ENCODE data around the gene SMAD5.

SMAD5 gene

DNA sequence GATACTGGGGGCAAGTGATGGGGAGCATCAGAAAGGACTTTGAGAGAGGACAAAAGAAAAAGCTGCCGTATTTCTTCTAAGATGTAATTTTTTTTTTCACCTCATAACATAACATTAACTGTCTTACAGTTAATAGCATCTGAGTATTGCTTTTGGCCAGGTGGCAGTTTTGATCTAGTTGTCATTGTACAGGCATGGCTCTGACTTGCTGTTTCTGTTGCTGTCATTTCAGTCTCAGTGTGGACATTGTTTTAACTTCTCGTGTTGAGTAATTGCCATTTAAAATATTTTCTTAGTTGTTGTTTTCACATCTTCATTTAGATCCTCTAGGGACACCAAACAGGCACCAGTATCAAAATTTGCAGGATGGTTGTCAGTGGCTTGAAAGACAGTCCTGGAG is 12.4 kb downstream of the SMAD5 start:
- no peak for FAIRE-seq
- TF ChIP-seq POLR2A (IDR thresholded peaks at IDR 0.05; ENCODE audit: low read depth, low read length) (no peak), SPI1 (IDR thresholded peaks at IDR 0.05; ENCODE audit: low read depth, low read length) (no peak), TAF1 (IDR thresholded peaks at IDR 0.05; ENCODE audit: low read depth, low read length) (no peak), POLR2AphosphoS5 (IDR thresholded peaks at IDR 0.05; ENCODE audit: low read depth, low read length) (no peak), PAX5 (IDR thresholded peaks at IDR 0.05; ENCODE audit: insufficient read depth, low read length, severe bottlenecking) (no peak), POU2F2 (IDR thresholded peaks at IDR 0.05; ENCODE audit: low read depth, low read length) (no peak)
- DNase-seq (ENCODE audit: insufficient read length, low spot score): no peak

DNA sequence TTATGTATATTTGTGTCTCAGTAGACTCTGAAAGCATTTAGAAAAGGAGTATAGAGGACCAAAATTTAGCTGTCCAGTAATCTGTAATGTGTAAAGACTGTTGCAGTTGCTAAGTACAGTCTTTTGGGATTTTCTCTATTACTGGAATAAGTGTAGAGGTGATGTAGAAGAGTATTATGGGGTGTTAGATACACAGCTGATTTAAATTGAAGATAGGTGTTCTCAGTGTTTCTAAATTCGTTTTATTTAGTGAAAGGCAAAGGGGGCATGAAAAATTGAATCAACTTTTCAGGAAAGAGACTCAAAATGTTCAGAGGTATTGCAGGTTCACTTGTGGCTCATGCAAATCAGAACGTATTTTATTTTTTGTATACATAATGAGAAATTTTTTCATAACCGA is 13.6 kb downstream of the SMAD5 start:
- TF ChIP-seq POLR2A (IDR thresholded peaks at IDR 0.05; ENCODE audit: low read depth, low read length): no peak
- TF ChIP-seq PAX5 (IDR thresholded peaks at IDR 0.05; ENCODE audit: insufficient read depth, low read length, severe bottlenecking): no peak
- TF ChIP-seq POLR2AphosphoS5 (IDR thresholded peaks at IDR 0.05; ENCODE audit: low read depth, low read length): no peak
- no peak for TF ChIP-seq SPI1 (IDR thresholded peaks at IDR 0.05; ENCODE audit: low read depth, low read length)
- TF ChIP-seq TAF1 (IDR thresholded peaks at IDR 0.05; ENCODE audit: low read depth, low read length): no peak
- TF ChIP-seq POU2F2 (IDR thresholded peaks at IDR 0.05; ENCODE audit: low read depth, low read length): no peak
- FAIRE-seq (no peak), DNase-seq (ENCODE audit: insufficient read length, low spot score) (no peak)

DNA sequence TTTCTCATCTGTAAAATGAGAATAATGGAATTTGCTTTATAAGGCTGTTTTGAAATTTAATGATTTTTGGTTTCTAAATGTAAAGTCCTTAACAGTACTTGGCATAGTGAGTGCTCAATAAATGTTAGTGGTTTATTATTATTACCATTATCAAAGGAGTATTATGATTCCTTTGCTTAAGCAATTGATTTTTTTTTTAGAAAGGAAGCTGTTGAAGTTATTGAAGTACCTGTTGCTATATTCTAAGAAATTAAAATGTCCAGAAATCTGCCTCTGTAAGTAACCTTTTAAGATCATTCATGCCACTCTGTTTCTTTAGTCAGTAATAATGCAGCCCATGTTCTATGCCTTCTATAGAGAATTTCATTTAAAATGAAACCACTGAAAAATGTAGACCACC is 15.0 kb downstream of the SMAD5 start:
- TF ChIP-seq TAF1 (IDR thresholded peaks at IDR 0.05; ENCODE audit: low read depth, low read length) (no peak), POLR2A (IDR thresholded peaks at IDR 0.05; ENCODE audit: low read depth, low read length) (no peak), PAX5 (IDR thresholded peaks at IDR 0.05; ENCODE audit: insufficient read depth, low read length, severe bottlenecking) (no peak), POLR2AphosphoS5 (IDR thresholded peaks at IDR 0.05; ENCODE audit: low read depth, low read length) (no peak), SPI1 (IDR thresholded peaks at IDR 0.05; ENCODE audit: low read depth, low read length) (no peak), POU2F2 (IDR thresholded peaks at IDR 0.05; ENCODE audit: low read depth, low read length) (no peak)
- FAIRE-seq (no peak), DNase-seq (ENCODE audit: insufficient read length, low spot score) (no peak)

DNA sequence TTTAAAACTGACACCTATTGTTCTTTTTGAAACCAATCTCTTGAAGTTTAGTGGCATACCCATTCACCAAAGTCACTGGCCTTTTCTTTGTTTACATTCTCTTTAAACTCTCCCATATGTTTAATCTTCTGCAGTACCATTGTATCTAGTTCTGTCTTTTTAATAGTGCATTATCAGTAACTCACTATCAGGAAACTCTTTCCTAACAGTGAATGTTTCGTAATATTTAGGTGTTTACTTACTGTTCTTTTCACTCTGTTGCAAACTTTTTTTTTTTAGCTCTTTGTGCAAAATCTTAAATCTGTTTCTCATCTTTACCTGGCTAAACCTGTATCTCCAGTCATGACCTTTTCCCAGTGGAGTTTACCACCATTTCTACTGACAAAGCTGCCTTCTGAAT is 17.2 kb downstream of the SMAD5 start:
- TF ChIP-seq PAX5 (IDR thresholded peaks at IDR 0.05; ENCODE audit: insufficient read depth, low read length, severe bottlenecking): no peak
- TF ChIP-seq TAF1 (IDR thresholded peaks at IDR 0.05; ENCODE audit: low read depth, low read length): no peak
- no peak for TF ChIP-seq POU2F2 (IDR thresholded peaks at IDR 0.05; ENCODE audit: low read depth, low read length)
- no peak for TF ChIP-seq POLR2AphosphoS5 (IDR thresholded peaks at IDR 0.05; ENCODE audit: low read depth, low read length)
- no peak for TF ChIP-seq SPI1 (IDR thresholded peaks at IDR 0.05; ENCODE audit: low read depth, low read length)
- TF ChIP-seq POLR2A (IDR thresholded peaks at IDR 0.05; ENCODE audit: low read depth, low read length): no peak
- FAIRE-seq: no peak
- DNase-seq (ENCODE audit: insufficient read length, low spot score): no peak

DNA sequence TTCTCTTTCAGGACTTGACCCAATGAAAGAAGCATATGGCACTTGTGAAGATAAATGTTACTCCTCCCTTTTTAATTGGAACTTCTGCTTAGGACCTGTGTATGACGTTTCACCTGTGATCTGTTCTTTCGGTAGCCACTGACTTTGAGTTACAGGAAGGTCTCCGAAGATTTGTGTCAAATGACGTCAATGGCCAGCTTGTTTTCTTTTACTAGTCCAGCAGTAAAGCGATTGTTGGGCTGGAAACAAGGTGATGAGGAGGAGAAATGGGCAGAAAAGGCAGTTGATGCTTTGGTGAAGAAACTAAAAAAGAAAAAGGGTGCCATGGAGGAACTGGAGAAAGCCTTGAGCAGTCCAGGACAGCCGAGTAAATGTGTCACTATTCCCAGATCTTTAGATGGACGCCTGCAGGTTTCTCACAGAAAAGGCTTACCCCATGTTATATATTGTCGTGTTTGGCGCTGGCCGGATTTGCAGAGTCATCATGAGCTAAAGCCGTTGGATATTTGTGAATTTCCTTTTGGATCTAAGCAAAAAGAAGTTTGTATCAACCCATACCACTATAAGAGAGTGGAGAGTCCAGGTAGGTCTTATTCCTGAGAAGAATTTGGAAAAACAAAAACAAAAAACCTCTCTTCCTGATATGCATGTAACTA is 21.1 kb downstream of the SMAD5 start:
- FAIRE-seq (no peak), DNase-seq (ENCODE audit: insufficient read length, low spot score) (no peak)
- TF ChIP-seq TAF1 (IDR thresholded peaks at IDR 0.05; ENCODE audit: low read depth, low read length) (no peak), POLR2AphosphoS5 (IDR thresholded peaks at IDR 0.05; ENCODE audit: low read depth, low read length) (no peak), SPI1 (IDR thresholded peaks at IDR 0.05; ENCODE audit: low read depth, low read length) (no peak), POU2F2 (IDR thresholded peaks at IDR 0.05; ENCODE audit: low read depth, low read length) (no peak), PAX5 (IDR thresholded peaks at IDR 0.05; ENCODE audit: insufficient read depth, low read length, severe bottlenecking) (no peak), POLR2A (IDR thresholded peaks at IDR 0.05; ENCODE audit: low read depth, low read length) (no peak)

DNA sequence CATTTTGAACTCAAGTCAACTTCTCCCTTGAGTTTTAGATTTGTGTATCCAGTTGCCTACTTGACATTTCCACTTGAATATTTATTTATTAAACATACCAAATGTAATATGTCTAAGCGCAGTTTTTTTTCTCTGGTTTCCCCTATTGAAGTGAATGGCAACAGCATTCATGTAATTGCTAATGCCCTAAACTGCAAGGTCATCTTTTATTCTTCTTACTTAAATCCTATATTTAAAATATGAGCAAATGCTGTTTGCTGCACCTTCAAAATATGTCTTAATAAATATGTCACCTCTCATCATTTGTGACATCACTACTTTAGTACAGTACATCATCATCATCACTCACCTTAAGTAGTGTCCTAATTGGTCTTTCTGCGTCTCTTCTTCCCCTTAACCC is 22.4 kb downstream of the SMAD5 start:
- DNase-seq (ENCODE audit: insufficient read length, low spot score): no peak
- TF ChIP-seq TAF1 (IDR thresholded peaks at IDR 0.05; ENCODE audit: low read depth, low read length) (no peak), SPI1 (IDR thresholded peaks at IDR 0.05; ENCODE audit: low read depth, low read length) (no peak), POU2F2 (IDR thresholded peaks at IDR 0.05; ENCODE audit: low read depth, low read length) (no peak), POLR2AphosphoS5 (IDR thresholded peaks at IDR 0.05; ENCODE audit: low read depth, low read length) (no peak), PAX5 (IDR thresholded peaks at IDR 0.05; ENCODE audit: insufficient read depth, low read length, severe bottlenecking) (no peak), POLR2A (IDR thresholded peaks at IDR 0.05; ENCODE audit: low read depth, low read length) (no peak)
- no peak for FAIRE-seq

DNA sequence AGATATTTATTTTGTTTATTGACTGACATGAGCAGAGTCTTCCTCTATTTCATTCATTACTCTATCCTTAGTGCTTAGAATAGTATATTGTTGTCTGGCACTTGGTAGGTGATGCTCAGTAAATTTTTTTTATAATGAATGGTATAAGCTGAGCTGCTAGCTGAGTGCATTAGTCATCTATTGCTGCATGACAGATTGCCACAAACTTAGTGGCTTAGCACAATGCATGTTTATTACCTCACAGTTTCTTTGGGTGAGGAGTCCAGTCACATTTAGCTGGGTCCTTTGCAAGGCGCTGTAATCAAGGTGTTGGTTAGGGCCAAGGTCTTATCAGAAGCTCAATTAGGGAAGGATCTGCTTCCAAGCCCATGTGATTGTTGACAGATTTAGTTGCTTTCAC is 23.1 kb downstream of the SMAD5 start:
- TF ChIP-seq POLR2A (IDR thresholded peaks at IDR 0.05; ENCODE audit: low read depth, low read length): no peak
- no peak for TF ChIP-seq POU2F2 (IDR thresholded peaks at IDR 0.05; ENCODE audit: low read depth, low read length)
- TF ChIP-seq PAX5 (IDR thresholded peaks at IDR 0.05; ENCODE audit: insufficient read depth, low read length, severe bottlenecking): no peak
- TF ChIP-seq SPI1 (IDR thresholded peaks at IDR 0.05; ENCODE audit: low read depth, low read length): no peak
- TF ChIP-seq POLR2AphosphoS5 (IDR thresholded peaks at IDR 0.05; ENCODE audit: low read depth, low read length): no peak
- no peak for TF ChIP-seq TAF1 (IDR thresholded peaks at IDR 0.05; ENCODE audit: low read depth, low read length)
- FAIRE-seq: no peak
- no peak for DNase-seq (ENCODE audit: insufficient read length, low spot score)

DNA sequence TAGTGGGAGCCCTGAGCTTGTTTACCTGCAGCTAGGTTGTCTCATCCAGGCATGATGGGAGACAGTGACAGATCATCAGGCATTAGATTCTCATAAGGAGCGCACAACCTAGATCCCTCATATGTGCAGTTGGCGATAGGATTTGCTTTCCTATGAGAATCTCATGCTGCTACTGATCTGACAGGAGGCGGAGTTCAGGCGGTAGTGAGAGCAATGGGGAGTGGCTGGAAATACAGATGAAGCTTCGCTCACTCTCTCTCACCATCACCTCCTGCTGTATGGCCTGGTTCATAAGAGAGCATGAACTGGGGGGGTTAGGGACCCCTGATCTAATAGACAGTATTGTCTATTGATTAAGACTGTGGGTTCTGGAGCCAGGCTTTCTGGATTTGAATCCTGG is 24.9 kb downstream of the SMAD5 start:
- DNase-seq (ENCODE audit: insufficient read length, low spot score) (no peak), FAIRE-seq (no peak)
- no peak for TF ChIP-seq TAF1 (IDR thresholded peaks at IDR 0.05; ENCODE audit: low read depth, low read length)
- TF ChIP-seq SPI1 (IDR thresholded peaks at IDR 0.05; ENCODE audit: low read depth, low read length): no peak
- no peak for TF ChIP-seq POLR2A (IDR thresholded peaks at IDR 0.05; ENCODE audit: low read depth, low read length)
- no peak for TF ChIP-seq POU2F2 (IDR thresholded peaks at IDR 0.05; ENCODE audit: low read depth, low read length)
- TF ChIP-seq PAX5 (IDR thresholded peaks at IDR 0.05; ENCODE audit: insufficient read depth, low read length, severe bottlenecking): no peak
- no peak for TF ChIP-seq POLR2AphosphoS5 (IDR thresholded peaks at IDR 0.05; ENCODE audit: low read depth, low read length)

DNA sequence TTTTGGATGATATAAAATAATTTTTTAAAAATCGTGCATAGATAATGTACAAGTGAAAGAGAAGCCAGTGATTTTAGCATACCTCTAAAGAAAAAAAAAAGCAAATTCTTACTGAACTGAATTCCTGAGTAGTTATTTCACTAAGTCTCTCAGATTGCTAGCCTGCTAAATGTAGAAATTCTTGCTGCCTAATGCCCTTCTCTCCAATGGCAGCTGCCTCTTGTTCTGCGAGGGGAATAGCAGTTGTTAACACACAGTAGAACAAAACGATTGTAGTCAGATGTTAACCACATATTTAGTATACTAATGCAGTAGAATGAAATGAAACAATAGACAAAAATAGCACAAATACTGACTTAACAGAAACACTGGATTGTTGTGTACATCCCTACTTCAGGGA is 26.8 kb downstream of the SMAD5 start:
- DNase-seq (ENCODE audit: insufficient read length, low spot score) (no peak), FAIRE-seq (no peak)
- TF ChIP-seq POU2F2 (IDR thresholded peaks at IDR 0.05; ENCODE audit: low read depth, low read length): no peak
- TF ChIP-seq TAF1 (IDR thresholded peaks at IDR 0.05; ENCODE audit: low read depth, low read length): no peak
- no peak for TF ChIP-seq PAX5 (IDR thresholded peaks at IDR 0.05; ENCODE audit: insufficient read depth, low read length, severe bottlenecking)
- no peak for TF ChIP-seq POLR2AphosphoS5 (IDR thresholded peaks at IDR 0.05; ENCODE audit: low read depth, low read length)
- no peak for TF ChIP-seq POLR2A (IDR thresholded peaks at IDR 0.05; ENCODE audit: low read depth, low read length)
- no peak for TF ChIP-seq SPI1 (IDR thresholded peaks at IDR 0.05; ENCODE audit: low read depth, low read length)
